HCT116 (cell line): Measurements from ENCODE around the gene PRPH2. TPM values are rescaled to one million over a fixed set of nuclear protein-coding genes. Genes with fewer than 3 reads are reported as not detected.

Source experiments
- ATAC-seq: fragments of 200-7000 bp; cut with Tn5 transposase; 2 replicates; pipeline ENCODE4 v1.9.1; 2020; ENCODE audit warnings: mild to moderate bottlenecking, moderate library complexity
- BruUV-seq: library from RNA; stranded (reverse); fragments of 400-500 nt; replicated peaks from 2 replicates; lab custom pipeline; 2021; lab: Mats Ljungman, UMichigan
- CTCF ChIA-PET: fragments of 300-600 bp; sonication (Branson Sonifier 250); formaldehyde crosslinking; loops from one replicate; lab custom pipeline; 2021; ENCODE audit warnings: antibody characterized with exemption; lab: Charles Lee
- POLR2A ChIA-PET: fragments of 300-600, 350-600 bp; sonication (Branson Sonifier 250); formaldehyde crosslinking; loops from one replicate; lab custom pipeline; 2021; ENCODE audit warnings: antibody characterized with exemption; lab: Charles Lee
- RAD21 ChIA-PET, 2 experiments: fragments of 300-600 bp; sonication (Branson Sonifier 250); formaldehyde crosslinking; loops; one replicate each; lab custom pipeline; 2023; ENCODE audit warnings: low total read pairs in 2 of 2; ENCODE audit not compliant: uncharacterized antibody in 2 of 2, unreplicated experiment in 2 of 2, low non-redundant PET in 1 of 2; lab: Charles Lee
- DNase-seq: peaks from one replicate; pipeline ENCODE4 v3.0.0-alpha.2; 2010; ENCODE audit warnings: low read depth, low spot score
- H2AFZ ChIP-seq: fragments of 200-600 bp; shearing (Covaris generic), sonication (generic); 2 replicates; pipeline ENCODE4 v1.6.1; 2017; ENCODE audit warnings: low read depth, mixed run types, mixed read lengths, antibody characterized with exemption, low read length; ENCODE audit not compliant: poor library complexity, severe bottlenecking
- H3K27ac ChIP-seq: 2 replicates; pipeline ENCODE4 v1.5.1; 2012; ENCODE audit warnings: low read depth, low read length
- H3K27me3 ChIP-seq: fragments of 200-600 bp; sonication (generic); 2 replicates; pipeline ENCODE4 v1.6.1; 2016; ENCODE audit warnings: mixed run types, low read length, mixed read lengths; ENCODE audit not compliant: insufficient read depth
- H3K36me3 ChIP-seq, 2 experiments: fragments of 200-500 bp in 1 of 2; fragments of 200-600 bp in 1 of 2; sonication (Bioruptor generic) in 1 of 2; sonication (generic) in 1 of 2; 2 replicates each; pipeline versions ENCODE4 v1.5.1 to v1.6.1; 2014 to 2016; ENCODE audit warnings: low read length in 2 of 2, inconsistent platforms in 1 of 2, mixed read lengths in 1 of 2, mixed run types in 1 of 2; ENCODE audit not compliant: insufficient read depth in 2 of 2, control insufficient read depth in 1 of 2
- H3K4me1 ChIP-seq, 2 experiments: fragments of 200-600 bp in 1 of 2; sonication (generic) in 1 of 2; 2 replicates each; pipeline versions ENCODE4 v1.5.1 to v1.6.1; 2012 to 2017; ENCODE audit warnings: low read length in 2 of 2, inconsistent platforms in 1 of 2, mild to moderate bottlenecking in 1 of 2, mixed read lengths in 1 of 2, mixed run types in 1 of 2, moderate library complexity in 1 of 2; ENCODE audit not compliant: insufficient read depth in 2 of 2, control insufficient read depth in 1 of 2
- H3K4me2 ChIP-seq: fragments of 200-600 bp; sonication (generic); 2 replicates; pipeline ENCODE4 v1.6.1; 2017; ENCODE audit warnings: mixed run types, low read length, mixed read lengths
- H3K4me3 ChIP-seq, 2 experiments: fragments of 200-600 bp in 1 of 2; sonication (generic) in 1 of 2; replicated peaks in 1 of 2; 2 replicates each; pipeline ENCODE4 v1.5.1; 2011 to 2016; ENCODE audit warnings: low read length in 2 of 2, control low read depth in 1 of 2, low read depth in 1 of 2, mild to moderate bottlenecking in 1 of 2, mixed read lengths in 1 of 2, mixed run types in 1 of 2
- H3K79me2 ChIP-seq: fragments of 200-600 bp; sonication (generic); 2 replicates; pipeline ENCODE4 v1.6.1; 2017; ENCODE audit warnings: mild to moderate bottlenecking, mixed run types, low read length, moderate library complexity, mixed read lengths; ENCODE audit not compliant: insufficient read depth
- H3K9ac ChIP-seq: fragments of 200-600 bp; sonication (generic); 2 replicates; pipeline ENCODE4 v1.6.1; 2016; ENCODE audit warnings: low read length, mixed read lengths
- H3K9me2 ChIP-seq: fragments of 200-600 bp; sonication (generic), shearing (Covaris generic); 2 replicates; pipeline ENCODE4 v1.6.1; 2017; ENCODE audit warnings: mixed run types, mild to moderate bottlenecking, moderate library complexity; ENCODE audit not compliant: insufficient read depth
- H3K9me3 ChIP-seq, 2 experiments: fragments of 200-500 bp in 1 of 2; fragments of 200-600 bp in 1 of 2; sonication (Bioruptor generic) in 1 of 2; sonication (generic) in 1 of 2; 2 replicates each; pipeline ENCODE4 v1.6.1; 2014 to 2017; ENCODE audit warnings: low read length in 2 of 2, mixed read lengths in 2 of 2, inconsistent platforms in 1 of 2, low read depth in 1 of 2, mild to moderate bottlenecking in 1 of 2, mixed run types in 1 of 2, moderate library complexity in 1 of 2; ENCODE audit not compliant: control insufficient read depth in 1 of 2, insufficient read depth in 1 of 2
- H4K20me1 ChIP-seq: fragments of 200-600 bp; sonication (generic), shearing (Covaris generic); 2 replicates; pipeline ENCODE4 v1.6.1; 2017; ENCODE audit warnings: mixed run types, mild to moderate bottlenecking, moderate library complexity; ENCODE audit not compliant: insufficient read depth
- CBX3 ChIP-seq: IDR thresholded peaks from 2 replicates; pipeline ENCODE4 v1.6.1; 2012; ENCODE audit warnings: low read depth
- ELF1 ChIP-seq: IDR thresholded peaks from 2 replicates; pipeline ENCODE4 v1.6.1; 2012; ENCODE audit warnings: low read depth, borderline replicate concordance
- EZH2 ChIP-seq: fragments of 200-600 bp; sonication (generic); IDR thresholded peaks from 2 replicates; pipeline ENCODE4 v1.6.1; 2017; ENCODE audit warnings: antibody characterized with exemption, mixed run types
- FOSL1 ChIP-seq: IDR thresholded peaks from 2 replicates; pipeline ENCODE4 v1.6.1; 2012; ENCODE audit warnings: low read depth
- JUND ChIP-seq: IDR thresholded peaks from 2 replicates; pipeline ENCODE4 v1.6.1; 2012
- MAX ChIP-seq: IDR thresholded peaks from 2 replicates; pipeline ENCODE4 v1.6.1; 2012
- POLR2A ChIP-seq: IDR thresholded peaks from 2 replicates; pipeline ENCODE4 v1.7.0; 2011; ENCODE audit warnings: borderline replicate concordance; ENCODE audit not compliant: insufficient read depth, insufficient read length; ENCODE audit errors: extremely low read depth
- POLR2AphosphoS5 ChIP-seq: IDR thresholded peaks from 2 replicates; pipeline ENCODE4 v1.6.1; 2011; ENCODE audit warnings: mild to moderate bottlenecking, low read depth, low read length, moderate library complexity
- RAD21 ChIP-seq: IDR thresholded peaks from 2 replicates; pipeline ENCODE4 v1.6.1; 2012; ENCODE audit warnings: low read depth, mild to moderate bottlenecking
- SIN3A ChIP-seq: IDR thresholded peaks from 2 replicates; pipeline ENCODE4 v1.6.1; 2012; ENCODE audit warnings: low read depth
- SP1 ChIP-seq: IDR thresholded peaks from 2 replicates; pipeline ENCODE4 v1.6.1; 2012; ENCODE audit warnings: low read depth
- SRF ChIP-seq: IDR thresholded peaks from 2 replicates; pipeline ENCODE4 v1.6.1; 2012; ENCODE audit warnings: low read depth
- TCF7L2 ChIP-seq: IDR thresholded peaks from 2 replicates; pipeline ENCODE4 v1.7.0; 2011; ENCODE audit warnings: borderline replicate concordance, inconsistent platforms; ENCODE audit not compliant: insufficient read depth, insufficient read length; ENCODE audit errors: extremely low read depth
- YY1 ChIP-seq: IDR thresholded peaks from 2 replicates; pipeline ENCODE4 v1.6.1; 2011; ENCODE audit warnings: low read length, low read depth, moderate library complexity, mild to moderate bottlenecking; ENCODE audit not compliant: insufficient replicate concordance; ENCODE audit errors: extremely low read depth
- ZFX ChIP-seq: fragments of 450-650 bp; IDR thresholded peaks from 2 replicates; pipeline ENCODE4 v1.6.1; 2017
- ZNF274 ChIP-seq: fragments of 200-500 bp; sonication (Bioruptor generic); IDR thresholded peaks from 2 replicates; pipeline ENCODE4 v1.6.1; 2014; ENCODE audit warnings: mild to moderate bottlenecking, low read depth, low read length, inconsistent platforms
- intact Hi-C: fragments of 100-400 bp; cut with micrococcal nuclease; formaldehyde crosslinking; loops from 2 replicates; pipeline ENCODE4 v1.10.0; 2022
- total RNA-seq: library from RNA; stranded (reverse); gene quantifications from one replicate; pipeline ENCODE4 v1.2.1, GENCODE V29; 2021; ENCODE audit not compliant: unreplicated experiment
- TF ChIP-seq, protein P1 (sequence below), 3 experiments: fragments of 200-600 bp in 1 of 3; sonication (generic) in 1 of 3; IDR thresholded peaks in 2 of 3; conservative IDR thresholded peaks in 1 of 3; 2 replicates each; pipeline ENCODE4 v1.5.1; 2012 to 2017; ENCODE audit warnings: low read depth in 2 of 3, low read length in 2 of 3, antibody characterized with exemption in 1 of 3, borderline replicate concordance in 1 of 3, control low read depth in 1 of 3, mild to moderate bottlenecking in 1 of 3, mixed read lengths in 1 of 3, mixed run types in 1 of 3, moderate library complexity in 1 of 3; ENCODE audit not compliant: insufficient read depth in 1 of 3
- TF ChIP-seq, protein P2 (sequence below): IDR thresholded peaks from 2 replicates; pipeline ENCODE4 v1.6.1; 2011; ENCODE audit warnings: mild to moderate bottlenecking, low read length, moderate library complexity; ENCODE audit not compliant: insufficient replicate concordance; ENCODE audit errors: extremely low read depth

PRPH2 gene
- total RNA-seq, 1 experiment from 2014 or later, result not detected

GRCh38 chr6:42720739-42721138, 1.7 kb downstream of the PRPH2 start:
- no peak for DNase-seq
- peaks cover 8 to 10% of the 10 kb centered on the region in 2 experiments; a peak in 2 of 4 replicates for H3K4me1 ChIP-seq
- no peak for TF ChIP-seq RAD21
- peak; percentile 64 for TF ChIP-seq FOSL1
- peak; percentile 48; the same call in 1 of the 2 replicates for TF ChIP-seq JUND
- TF ChIP-seq, all 23 proteins: peak for 2
- ATAC-seq, result peak; percentile 83
- H3K79me2 ChIP-seq, result no peaks in the 10 kb centered on the region
- H3K9me2 ChIP-seq, result no peaks in the 10 kb centered on the region
- ChIA-PET POLR2A (no interaction called here), CTCF (no interaction called here), RAD21 (no interaction called here)
- H4K20me1 ChIP-seq, result no peaks in the 10 kb centered on the region
- peak overlapping the region; percentile 44 for H3K4me2 ChIP-seq
- intact Hi-C loops, result loop anchor here (10.0 kb wide), 1 partner anchor 646 kb away; no protein-coding TSS in a partner anchor
- no peak overlapping the region for H3K4me3 ChIP-seq
- no peaks in the 10 kb centered on the region for H3K27me3 ChIP-seq
- no TSS peak for BruUV-seq
- H3K27ac ChIP-seq, result no peak overlapping the region
- H3K36me3 ChIP-seq, result no peaks in the 10 kb centered on the region
- no peak overlapping the region for H3K9ac ChIP-seq
- H3K9me3 ChIP-seq, result no peaks in the 10 kb centered on the region
- H2AFZ ChIP-seq, result no peak overlapping the region

DNA sequence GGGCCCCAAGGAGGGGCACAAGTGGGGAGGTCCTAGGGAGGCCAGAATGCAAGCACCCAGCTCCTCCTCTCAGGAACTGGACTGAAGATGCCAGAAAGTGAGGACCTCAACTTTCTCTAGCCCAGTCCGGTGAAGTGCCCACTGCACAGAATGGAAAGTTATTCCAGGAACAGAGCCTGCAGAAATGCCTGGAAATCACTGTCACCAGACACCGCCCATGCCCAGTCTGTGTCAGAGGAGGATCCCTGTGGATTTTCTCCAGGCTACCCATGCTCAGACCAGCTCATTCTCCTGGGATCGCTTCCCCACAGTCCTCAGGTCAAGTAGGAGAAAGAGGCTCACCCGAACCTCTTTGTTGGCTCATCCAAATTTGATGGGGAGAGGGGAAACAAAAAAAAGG, 6.5 kb downstream of the PRPH2 start:
- no peaks in the 10 kb centered on the region for H3K36me3 ChIP-seq
- H3K4me3 ChIP-seq, result no peak overlapping the region
- DNase-seq (no peak), ATAC-seq (no peak)
- H3K27ac ChIP-seq, result no peak overlapping the region
- ChIA-PET POLR2A (no interaction called here), CTCF (interaction anchor here (1.6 kb wide), 1 partner anchor 10 kb away, joined by 5 read pairs; no protein-coding TSS in a partner anchor), RAD21 (no interaction called here)
- H3K9me3 ChIP-seq, result peaks cover 6 to 7% of the 10 kb centered on the region in 2 experiments; a peak in 1 of 4 replicates
- no peaks in the 10 kb centered on the region for H4K20me1 ChIP-seq
- H3K9ac ChIP-seq, result no peak overlapping the region
- BruUV-seq, result no TSS peak
- no peaks in the 10 kb centered on the region for H3K9me2 ChIP-seq
- intact Hi-C loops, result no loop called here
- H3K27me3 ChIP-seq, result no peaks in the 10 kb centered on the region
- H3K4me1 ChIP-seq, result peaks cover 8 to 11% of the 10 kb centered on the region in 2 experiments; a peak in 2 of 4 replicates
- H3K79me2 ChIP-seq, result no peaks in the 10 kb centered on the region
- no peak overlapping the region for H2AFZ ChIP-seq
- H3K4me2 ChIP-seq, result no peak overlapping the region
- TF ChIP-seq, protein P1, sequence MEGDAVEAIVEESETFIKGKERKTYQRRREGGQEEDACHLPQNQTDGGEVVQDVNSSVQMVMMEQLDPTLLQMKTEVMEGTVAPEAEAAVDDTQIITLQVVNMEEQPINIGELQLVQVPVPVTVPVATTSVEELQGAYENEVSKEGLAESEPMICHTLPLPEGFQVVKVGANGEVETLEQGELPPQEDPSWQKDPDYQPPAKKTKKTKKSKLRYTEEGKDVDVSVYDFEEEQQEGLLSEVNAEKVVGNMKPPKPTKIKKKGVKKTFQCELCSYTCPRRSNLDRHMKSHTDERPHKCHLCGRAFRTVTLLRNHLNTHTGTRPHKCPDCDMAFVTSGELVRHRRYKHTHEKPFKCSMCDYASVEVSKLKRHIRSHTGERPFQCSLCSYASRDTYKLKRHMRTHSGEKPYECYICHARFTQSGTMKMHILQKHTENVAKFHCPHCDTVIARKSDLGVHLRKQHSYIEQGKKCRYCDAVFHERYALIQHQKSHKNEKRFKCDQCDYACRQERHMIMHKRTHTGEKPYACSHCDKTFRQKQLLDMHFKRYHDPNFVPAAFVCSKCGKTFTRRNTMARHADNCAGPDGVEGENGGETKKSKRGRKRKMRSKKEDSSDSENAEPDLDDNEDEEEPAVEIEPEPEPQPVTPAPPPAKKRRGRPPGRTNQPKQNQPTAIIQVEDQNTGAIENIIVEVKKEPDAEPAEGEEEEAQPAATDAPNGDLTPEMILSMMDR (IDR thresholded peaks at IDR 0.05 in 2 of 3, conservative IDR thresholded peaks at IDR 0.05 in 1 of 3; ENCODE audit: borderline replicate concordance in 1 of 3, insufficient read depth in 1 of 3, low read depth in 2 of 3, low read length in 2 of 3), result no peak
- no peak for TF ChIP-seq JUND
- TF ChIP-seq ZFX, result no peak
- no peak for TF ChIP-seq RAD21
- no peak for TF ChIP-seq SIN3A
- no peak for TF ChIP-seq YY1
- no peak for TF ChIP-seq FOSL1
- no peak for TF ChIP-seq CBX3
- TF ChIP-seq ELF1, result no peak
- TF ChIP-seq MAX, result no peak
- TF ChIP-seq SP1, result no peak
- TF ChIP-seq SRF, result no peak
- no peak for TF ChIP-seq POLR2A
- TF ChIP-seq EZH2, result no peak
- TF ChIP-seq TCF7L2, result no peak
- TF ChIP-seq ZNF274, result no peak
- TF ChIP-seq, protein P2, sequence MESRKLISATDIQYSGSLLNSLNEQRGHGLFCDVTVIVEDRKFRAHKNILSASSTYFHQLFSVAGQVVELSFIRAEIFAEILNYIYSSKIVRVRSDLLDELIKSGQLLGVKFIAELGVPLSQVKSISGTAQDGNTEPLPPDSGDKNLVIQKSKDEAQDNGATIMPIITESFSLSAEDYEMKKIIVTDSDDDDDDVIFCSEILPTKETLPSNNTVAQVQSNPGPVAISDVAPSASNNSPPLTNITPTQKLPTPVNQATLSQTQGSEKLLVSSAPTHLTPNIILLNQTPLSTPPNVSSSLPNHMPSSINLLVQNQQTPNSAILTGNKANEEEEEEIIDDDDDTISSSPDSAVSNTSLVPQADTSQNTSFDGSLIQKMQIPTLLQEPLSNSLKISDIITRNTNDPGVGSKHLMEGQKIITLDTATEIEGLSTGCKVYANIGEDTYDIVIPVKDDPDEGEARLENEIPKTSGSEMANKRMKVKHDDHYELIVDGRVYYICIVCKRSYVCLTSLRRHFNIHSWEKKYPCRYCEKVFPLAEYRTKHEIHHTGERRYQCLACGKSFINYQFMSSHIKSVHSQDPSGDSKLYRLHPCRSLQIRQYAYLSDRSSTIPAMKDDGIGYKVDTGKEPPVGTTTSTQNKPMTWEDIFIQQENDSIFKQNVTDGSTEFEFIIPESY, result no peak
- TF ChIP-seq POLR2AphosphoS5, result no peak
